HG03521 (cell line): Measurements from ENCODE around the gene RAB3GAP1.
"Not testable (repeated sequence)": the region's sequence is repeated elsewhere in the genome, so short reads cannot be mapped to it uniquely, and the experiment has no call there.

ENCODE experiments used
- ATAC-seq: cut with Tn5 transposase; IDR thresholded peaks from one replicate; pipeline ENCODE4 v1.9.1; 2021; ENCODE audit warnings: mild to moderate bottlenecking, moderate library complexity; ENCODE audit not compliant: unreplicated experiment

RAB3GAP1 gene

GRCh38 chr2:135099802-135100483, 47.9 kb downstream of the RAB3GAP1 start:
- ATAC-seq = no peak

- no peak for ATAC-seq
These were observed 51.8 kb downstream of the RAB3GAP1 start for GRCh38 chr2:135103843-135104242.

- ATAC-seq = not testable (repeated sequence)
These were observed 53.6 kb downstream of the RAB3GAP1 start for GRCh38 chr2:135105513-135106316.

GRCh38 chr2:135113322-135113721, 61.2 kb downstream of the RAB3GAP1 start:
- no peak for ATAC-seq

GRCh38 chr2:135119582-135119981, 67.5 kb downstream of the RAB3GAP1 start:
- ATAC-seq = no peak

- ATAC-seq = no peak
These were observed 69.0 kb downstream of the RAB3GAP1 start for GRCh38 chr2:135121016-135121657.

- ATAC-seq = not testable (repeated sequence)
These were observed 69.6 kb downstream of the RAB3GAP1 start for GRCh38 chr2:135121658-135122039.

GRCh38 chr2:135124924-135125886, 73.1 kb downstream of the RAB3GAP1 start:
- ATAC-seq = no peak

- ATAC-seq = no peak
These were observed 73.8 kb downstream of the RAB3GAP1 start for GRCh38 chr2:135125940-135126339.

GRCh38 chr2:135130751-135131150, 78.7 kb downstream of the RAB3GAP1 start:
- ATAC-seq = no peak

- ATAC-seq = no peak
These were observed 80.2 kb downstream of the RAB3GAP1 start for GRCh38 chr2:135132314-135132713.

GRCh38 chr2:135140606-135141005, 88.5 kb downstream of the RAB3GAP1 start:
- no peak for ATAC-seq

GRCh38 chr2:135142323-135142722, 90.2 kb downstream of the RAB3GAP1 start:
- no peak for ATAC-seq

GRCh38 chr2:135144343-135144742, 92.3 kb downstream of the RAB3GAP1 start:
- no peak for ATAC-seq

GRCh38 chr2:135149251-135149650, 97.2 kb downstream of the RAB3GAP1 start:
- no peak for ATAC-seq

- ATAC-seq = no peak
These were observed 98.6 kb downstream of the RAB3GAP1 start for GRCh38 chr2:135150725-135151124.

GRCh38 chr2:135151615-135152014, 99.5 kb downstream of the RAB3GAP1 start:
- ATAC-seq = no peak

GRCh38 chr2:135152361-135152760, 100.3 kb downstream of the RAB3GAP1 start:
- ATAC-seq = no peak

- no peak for ATAC-seq
These were observed 102.9 kb downstream of the RAB3GAP1 start for GRCh38 chr2:135154962-135155361.

- no peak for ATAC-seq
These were observed 105.8 kb downstream of the RAB3GAP1 start for GRCh38 chr2:135157856-135158255.

- ATAC-seq = no peak
These were observed 107.1 kb downstream of the RAB3GAP1 start for GRCh38 chr2:135159191-135159590.
